HG03558 (cell line): ENCODE measurements around the gene IL9.

Experiments used
- ATAC-seq: cut with Tn5 transposase; IDR thresholded peaks from one replicate; pipeline ENCODE4 v1.9.1; 2021; ENCODE audit warnings: moderate number of reproducible peaks; ENCODE audit not compliant: unreplicated experiment; ENCODE audit errors: extremely low read depth

The IL9 gene

GRCh38 chr5:135895474-135896006 lies at the start of gene IL9:
Gene IL9 (minus strand): TSS chr5:135895841. CDS start chr5:135895816, 25 bp downstream.
- no peak for ATAC-seq

GRCh38 chr5:135944967-135945560 lies 49.4 kb upstream of the IL9 start:
- ATAC-seq: no peak

- no peak for ATAC-seq
Measured at GRCh38 chr5:135944564-135944963, 48.9 kb upstream of the IL9 start.

DNA sequence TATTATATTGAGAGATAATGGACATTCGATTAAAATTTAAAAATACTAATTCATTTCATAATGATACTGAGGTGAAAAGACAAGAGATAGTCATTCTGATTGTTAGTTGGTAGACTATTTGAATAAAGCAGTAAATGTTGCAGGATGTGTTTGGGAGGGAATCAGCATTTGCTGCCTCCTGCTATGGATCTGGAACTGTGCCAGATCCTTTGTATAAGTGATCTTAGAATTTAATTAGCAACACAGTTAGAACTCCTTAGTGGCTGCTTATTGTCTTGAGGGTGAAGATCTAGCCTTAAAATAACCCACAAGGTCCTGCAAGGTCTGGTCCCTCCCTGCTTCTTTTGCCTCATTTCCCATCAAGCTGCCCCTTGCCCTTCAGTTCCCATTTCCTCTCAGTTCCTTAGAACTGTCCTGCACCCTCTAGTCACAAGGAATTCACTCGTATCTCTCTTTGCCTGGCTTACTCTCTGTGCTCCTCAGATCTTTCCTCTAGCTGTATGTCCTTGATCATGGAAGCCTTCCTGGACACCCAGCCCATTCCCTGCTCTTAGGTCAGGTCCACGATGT lies 46.6 kb upstream of the IL9 start:
- no peak for ATAC-seq

DNA sequence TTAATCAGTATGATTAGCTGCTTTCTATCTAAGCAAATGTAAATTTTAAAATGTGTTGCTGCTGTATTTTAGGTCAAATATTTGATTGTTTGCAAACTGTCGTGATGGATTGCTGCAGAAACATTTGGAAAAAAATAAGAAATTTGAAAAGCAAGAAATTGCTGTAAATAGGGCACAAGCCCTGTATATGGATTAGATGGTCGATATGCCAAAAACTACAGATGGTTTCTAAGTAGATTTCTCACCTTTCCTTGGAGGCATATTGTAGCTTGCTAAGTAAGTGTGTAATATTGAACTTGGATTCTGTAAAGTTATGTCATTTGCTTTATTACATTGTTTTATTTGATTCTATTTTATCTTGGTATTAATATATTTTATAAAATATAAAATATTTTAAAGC lies 46.1 kb upstream of the IL9 start:
- no peak for ATAC-seq

GRCh38 chr5:135937245-135937911 lies 41.7 kb upstream of the IL9 start:
- no peak for ATAC-seq

- no peak for ATAC-seq
Measured at GRCh38 chr5:135934939-135935338, 39.3 kb upstream of the IL9 start.

GRCh38 chr5:135930949-135931295 lies 35.3 kb upstream of the IL9 start:
- ATAC-seq: no peak

DNA sequence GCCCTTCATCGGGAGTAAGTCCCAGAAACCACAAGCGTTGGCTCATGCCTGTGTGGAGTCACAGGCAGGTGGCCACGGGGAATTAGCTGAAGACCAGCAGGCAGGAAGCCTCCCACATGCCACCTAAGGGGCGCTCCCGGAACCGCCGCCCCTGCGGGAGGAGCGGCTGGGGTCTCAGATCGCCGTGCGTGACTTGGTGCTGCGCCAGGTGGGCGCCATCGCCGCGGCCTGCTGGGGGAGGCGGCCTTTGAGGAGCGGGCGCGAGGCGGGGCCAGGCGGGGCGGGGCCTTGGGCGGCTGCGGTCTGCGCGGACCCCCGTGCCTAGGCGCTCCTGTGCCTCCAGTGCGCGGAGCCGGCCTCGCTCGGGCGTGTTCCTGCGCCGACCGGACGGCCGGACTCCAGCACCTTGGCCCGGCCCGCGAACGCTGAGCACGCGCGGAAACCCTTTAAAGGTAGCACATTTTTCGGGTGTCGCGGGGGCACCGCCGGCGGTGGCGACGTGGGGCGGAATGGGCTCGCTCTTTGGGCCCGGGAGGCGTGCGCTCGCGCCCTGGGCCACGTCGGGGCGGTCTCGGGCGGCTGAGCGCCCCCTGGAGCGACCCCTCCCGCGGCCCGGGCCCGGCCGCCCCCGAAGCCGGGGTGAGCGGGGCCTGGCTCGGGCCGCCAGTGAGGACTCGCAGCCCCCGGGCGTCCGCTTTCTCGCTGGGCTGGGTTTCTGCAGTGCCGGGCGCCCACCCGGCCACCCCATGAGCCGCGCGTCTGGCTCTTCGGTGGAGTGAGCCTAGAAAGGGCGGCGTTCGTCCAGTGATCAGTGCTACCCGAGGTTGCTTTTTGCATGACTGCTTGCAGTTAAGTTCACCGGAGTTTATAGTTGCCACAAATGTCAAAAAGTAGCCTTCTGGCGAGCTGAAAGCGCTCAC lies 34.6 kb upstream of the IL9 start:
- no peak for ATAC-seq

GRCh38 chr5:135921388-135921787 lies 25.7 kb upstream of the IL9 start:
- no peak for ATAC-seq

DNA sequence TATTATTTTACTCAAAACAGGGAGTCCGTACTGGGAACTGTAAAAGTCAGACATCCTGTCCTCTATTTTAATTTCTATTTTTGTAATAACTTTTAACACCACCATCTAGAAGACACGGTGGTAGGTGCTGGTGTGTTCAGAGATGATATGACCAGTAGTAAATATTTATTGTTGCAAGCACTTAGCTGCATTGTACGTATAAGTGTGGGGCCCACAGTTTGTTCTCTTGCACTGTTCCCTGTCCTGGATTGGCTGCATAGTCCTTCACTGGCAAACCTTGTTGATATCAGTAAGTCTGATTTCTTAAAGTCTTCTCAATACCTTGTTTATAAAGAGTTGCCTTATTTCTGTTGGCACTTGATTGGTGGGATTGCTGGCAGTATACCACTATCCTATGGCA lies 24.6 kb upstream of the IL9 start:
- ATAC-seq: no peak

- ATAC-seq: no peak
Measured at GRCh38 chr5:135916638-135917263, 21.1 kb upstream of the IL9 start.

DNA sequence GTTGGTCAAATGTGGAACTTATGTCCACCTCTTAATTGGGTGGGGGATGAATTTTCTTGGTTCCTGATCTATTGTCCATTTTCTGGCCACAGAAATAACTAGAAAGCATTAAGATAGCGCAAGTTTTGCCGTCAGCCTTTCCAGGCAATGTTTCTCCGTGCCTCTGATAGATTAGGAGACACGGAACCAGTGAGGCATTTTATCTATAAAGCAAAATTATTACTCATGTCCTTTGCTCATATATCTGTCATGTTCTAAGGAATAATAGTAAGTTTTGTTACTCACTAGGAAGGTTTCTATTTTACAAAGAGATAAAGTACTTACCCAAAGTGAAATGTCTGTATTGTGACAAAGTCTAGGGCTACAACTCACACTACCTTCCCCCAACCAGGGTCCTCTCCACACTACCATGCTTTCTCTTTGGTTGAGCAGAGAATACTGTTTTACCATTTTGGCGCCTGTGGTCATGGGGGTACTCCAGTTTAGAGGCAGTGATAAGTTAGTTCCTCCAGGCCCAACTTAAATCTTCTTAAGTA lies 19.9 kb upstream of the IL9 start:
- ATAC-seq: no peak

DNA sequence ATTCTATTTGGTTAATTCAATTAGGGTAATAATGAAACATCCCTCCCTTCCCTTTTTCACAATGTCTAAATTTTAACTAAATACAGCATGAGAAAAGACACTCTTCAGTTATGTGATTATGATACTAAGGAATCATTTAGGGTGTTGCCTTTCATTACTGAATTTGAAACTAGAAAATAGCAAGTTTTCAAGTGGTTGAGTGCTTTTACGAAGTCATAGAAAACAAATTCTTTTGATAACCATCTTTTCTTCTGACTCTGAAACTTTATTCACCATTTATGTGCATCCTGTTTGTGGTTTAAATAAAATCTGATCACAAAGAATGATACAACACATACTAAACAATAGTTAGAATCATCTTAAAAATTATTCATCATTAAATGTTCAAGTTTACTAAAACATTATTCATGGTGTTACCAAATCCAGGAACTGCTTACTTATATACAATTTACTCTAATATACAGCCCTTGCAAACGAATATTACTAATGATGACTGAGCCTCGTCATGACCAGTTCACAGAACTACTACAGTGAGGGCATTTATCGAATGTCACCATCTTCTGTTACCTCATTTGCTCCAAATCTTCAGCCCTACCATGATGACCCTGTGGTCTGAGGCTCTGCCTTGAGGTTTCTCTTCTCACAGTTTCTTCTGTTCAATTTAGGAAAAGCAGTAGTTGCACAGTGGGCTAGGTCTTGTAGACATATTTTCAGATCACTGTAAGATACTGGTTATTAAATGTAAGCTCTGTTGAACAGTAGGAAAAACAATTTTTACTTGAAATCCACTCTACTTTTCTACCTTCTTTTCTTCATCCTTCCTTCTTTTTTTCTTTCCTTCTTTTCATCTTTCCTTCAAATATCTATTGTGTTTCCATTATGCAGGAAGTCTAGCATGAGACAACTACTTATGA lies 18.3 kb upstream of the IL9 start:
- ATAC-seq: no peak

DNA sequence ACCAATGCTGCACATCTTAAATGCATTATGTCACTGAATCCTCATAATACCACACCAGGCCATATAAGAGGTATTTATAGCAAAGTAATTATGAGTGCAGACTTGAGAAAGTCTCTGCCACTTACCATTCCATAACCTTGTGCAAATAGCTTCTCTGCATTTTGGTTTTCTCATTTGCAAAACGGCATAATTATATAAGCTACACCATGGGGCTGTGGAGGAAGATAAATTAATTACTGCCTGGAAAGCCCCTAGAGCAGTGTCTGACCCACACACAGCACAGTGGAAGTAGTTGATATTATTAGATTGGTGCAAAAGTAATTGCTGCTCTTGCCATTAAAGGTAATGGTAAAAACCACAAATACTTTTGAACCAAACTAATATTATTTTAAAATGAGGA lies 9.5 kb upstream of the IL9 start:
- ATAC-seq: no peak

DNA sequence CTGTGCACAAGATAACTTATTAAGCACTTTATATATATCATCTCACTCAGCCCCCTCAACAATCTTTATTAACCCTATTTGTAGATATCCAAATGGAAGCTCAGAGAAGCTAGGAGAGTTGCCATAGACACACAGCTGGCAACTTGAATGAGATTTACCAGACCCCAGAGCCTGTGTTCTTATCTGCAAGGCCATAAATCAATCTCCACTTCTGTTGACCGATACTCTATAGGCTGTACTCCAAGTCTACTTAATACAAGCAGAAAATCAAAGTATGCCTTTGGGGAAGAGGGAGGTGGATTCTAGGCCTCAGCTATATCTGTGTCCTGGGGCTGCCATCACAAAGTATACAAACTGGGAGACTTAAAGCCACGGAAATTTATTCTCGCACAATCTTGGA lies 6.0 kb upstream of the IL9 start:
- no peak for ATAC-seq

DNA sequence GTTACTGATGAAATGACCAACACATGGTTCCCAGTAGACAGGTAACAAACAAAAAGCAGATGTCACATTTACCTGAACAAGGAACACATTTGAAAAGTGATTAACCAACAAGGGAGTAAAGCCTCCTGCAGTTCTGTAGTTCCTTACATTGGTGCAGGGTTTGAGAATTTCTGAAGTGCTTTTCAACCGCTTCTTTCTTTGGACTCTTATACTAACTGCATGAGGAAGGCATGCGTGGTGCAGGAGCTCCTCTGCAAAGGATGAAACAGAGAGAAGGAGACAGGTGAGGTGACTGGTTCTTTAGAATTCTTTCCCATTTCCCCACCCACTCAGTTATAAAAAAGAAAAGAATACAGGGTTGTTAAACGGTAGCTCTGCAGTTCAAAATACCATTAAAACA lies 4.6 kb upstream of the IL9 start:
- ATAC-seq: no peak

- ATAC-seq: no peak
Measured at GRCh38 chr5:135898651-135899050, 3.0 kb upstream of the IL9 start.

- ATAC-seq: no peak
Measured at GRCh38 chr5:135894789-135895188, 852 bp downstream of the IL9 start.
